NCI-H2196 (cell line): Measurements from ENCODE around the gene IL17C.

Source experiments
- DNase-seq: peaks from one replicate; lab custom pipeline; 2025; ENCODE audit not compliant: unreplicated experiment; lab: John Stamatoyannopoulos, UW

Gene IL17C

DNA sequence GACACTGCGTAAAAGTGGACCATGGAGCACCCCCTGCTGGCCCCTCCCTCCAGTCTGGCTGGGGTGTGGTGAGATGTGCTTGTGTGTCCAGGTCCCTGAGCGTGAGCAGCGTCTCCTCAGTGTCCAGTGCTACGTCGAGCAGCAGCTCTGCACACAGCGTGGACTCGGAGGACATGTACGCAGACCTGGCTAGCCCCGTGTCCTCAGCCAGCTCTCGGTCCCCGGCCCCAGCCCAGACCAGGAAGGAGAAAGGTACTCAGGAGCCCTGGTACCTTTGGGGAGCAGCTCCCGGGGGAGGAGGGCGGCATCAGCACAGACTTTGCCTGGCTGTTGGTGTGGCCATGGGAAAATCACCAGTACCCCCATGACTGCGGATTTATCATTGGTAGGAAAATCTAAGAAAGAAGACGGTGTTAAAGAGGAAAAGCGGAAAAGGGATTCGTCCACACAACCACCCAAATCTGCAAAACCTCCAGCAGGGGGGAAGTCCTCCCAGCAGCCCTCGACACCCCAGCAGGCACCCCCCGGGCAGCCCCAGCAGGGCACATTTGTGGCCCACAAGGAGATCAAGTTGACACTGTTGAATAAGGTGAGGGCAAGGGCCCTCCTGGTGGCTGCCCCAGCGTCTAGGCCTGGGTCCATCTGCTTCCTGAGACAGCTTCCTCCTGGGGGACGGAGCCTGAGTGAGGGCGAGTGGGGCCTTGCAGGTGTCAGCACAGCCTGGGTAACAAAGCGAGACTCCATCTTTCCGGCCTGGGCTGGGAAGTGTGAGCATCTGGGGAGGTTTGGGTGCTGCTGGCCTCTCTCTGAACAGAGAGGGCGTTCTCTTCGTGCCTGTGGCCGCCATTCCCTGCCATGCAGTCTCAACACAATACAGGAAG, 10.6 kb upstream of the IL17C start:
- no peak for DNase-seq

DNA sequence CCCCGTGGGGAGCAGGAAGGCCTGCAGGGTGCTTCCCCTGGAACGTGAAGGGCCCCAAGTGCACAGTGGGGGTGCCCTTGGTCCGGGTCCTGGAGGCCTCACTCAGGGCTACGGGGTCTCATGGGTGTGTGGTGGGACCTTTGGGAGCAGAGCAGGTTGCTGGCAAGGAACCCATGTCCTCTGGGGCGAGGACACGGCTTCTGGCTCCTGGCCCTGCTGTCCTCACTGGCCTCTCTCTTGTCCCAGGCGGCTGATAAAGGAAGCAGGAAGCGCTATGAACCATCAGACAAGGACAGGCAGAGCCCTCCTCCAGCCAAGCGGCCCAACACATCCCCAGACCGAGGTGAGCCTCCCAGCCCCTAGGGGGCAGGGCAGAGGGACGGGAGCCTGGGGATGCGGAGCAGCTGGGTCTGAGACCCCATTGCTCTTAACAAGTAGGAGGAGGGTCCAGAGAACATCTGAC, 9.8 kb upstream of the IL17C start:
- no peak for DNase-seq

DNA sequence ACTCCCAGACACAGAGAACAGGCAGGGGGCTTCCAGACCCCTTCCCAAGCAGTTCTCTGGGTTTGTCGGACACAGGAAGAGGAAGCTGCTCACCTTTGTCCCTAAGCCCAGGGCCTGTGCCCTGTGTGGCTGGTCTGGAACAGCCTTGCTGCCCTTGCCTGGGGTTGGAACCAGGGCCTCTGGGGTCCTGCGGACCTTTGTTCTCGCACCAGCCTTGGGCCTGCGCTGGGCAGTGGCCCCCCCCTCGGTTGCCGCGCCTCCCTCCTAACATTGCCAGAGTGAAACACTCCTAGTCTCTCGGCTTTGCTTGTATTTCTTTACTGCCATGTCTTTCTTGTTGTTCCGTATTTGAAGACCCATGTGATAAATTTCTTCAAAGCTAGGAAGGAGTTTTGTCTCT, 8.5 kb upstream of the IL17C start:
- DNase-seq, result no peak

DNA sequence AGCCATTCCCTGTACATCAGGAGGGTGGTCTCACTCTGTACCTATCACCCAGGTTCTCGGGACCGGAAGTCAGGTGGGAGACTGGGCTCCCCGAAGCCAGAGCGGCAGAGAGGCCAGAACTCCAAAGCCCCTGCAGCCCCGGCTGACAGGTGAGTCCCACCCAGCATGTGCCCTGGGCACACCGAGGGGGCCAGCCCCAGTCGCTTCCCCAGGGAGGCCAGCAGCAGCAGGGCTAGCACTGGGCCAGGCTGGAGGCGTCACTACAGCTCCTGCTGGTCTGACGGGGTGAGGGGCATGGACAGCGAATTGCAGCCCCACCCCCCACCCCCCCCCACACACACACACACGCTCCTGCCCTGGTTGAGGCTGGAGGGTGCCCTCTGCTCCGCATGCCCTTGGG, 7.9 kb upstream of the IL17C start:
- DNase-seq, result no peak

DNA sequence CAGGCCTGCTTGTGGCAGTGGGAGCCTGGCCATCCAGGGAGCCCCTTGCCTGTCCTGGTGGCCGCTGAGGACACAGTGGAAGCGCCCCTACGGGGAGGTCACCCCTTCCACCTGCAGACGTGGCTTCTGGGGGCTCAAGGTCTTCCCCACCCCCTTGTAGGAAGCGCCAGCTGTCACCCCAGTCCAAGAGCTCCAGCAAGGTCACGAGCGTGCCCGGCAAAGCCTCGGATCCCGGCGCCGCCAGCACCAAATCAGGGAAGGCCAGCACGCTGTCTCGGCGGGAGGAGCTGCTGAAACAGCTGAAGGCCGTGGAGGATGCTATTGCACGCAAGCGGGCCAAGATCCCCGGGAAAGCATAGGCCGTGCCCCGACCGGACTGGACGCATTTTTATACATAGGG, 7.4 kb upstream of the IL17C start:
- DNase-seq, result no peak

DNA sequence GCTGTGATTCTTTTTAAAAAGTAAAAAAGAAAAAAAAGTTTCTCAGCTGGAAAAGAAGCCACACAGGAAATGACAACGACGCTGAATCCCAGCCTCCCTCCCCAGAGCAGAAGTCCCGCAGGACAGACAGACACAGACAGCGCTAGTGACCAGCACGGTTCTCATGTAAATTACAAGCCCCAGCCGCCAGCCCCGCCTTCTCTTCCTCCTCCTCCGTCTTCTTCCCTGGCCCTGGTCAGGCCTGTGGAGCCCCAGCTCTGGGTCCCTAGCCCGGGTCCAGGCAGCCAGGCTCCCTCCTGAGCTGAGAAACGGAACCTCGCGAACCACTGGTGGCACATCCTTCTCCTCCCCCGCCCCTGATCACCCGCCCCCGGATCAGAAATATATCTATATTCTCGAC, 7.0 kb upstream of the IL17C start:
- DNase-seq, result no peak

DNA sequence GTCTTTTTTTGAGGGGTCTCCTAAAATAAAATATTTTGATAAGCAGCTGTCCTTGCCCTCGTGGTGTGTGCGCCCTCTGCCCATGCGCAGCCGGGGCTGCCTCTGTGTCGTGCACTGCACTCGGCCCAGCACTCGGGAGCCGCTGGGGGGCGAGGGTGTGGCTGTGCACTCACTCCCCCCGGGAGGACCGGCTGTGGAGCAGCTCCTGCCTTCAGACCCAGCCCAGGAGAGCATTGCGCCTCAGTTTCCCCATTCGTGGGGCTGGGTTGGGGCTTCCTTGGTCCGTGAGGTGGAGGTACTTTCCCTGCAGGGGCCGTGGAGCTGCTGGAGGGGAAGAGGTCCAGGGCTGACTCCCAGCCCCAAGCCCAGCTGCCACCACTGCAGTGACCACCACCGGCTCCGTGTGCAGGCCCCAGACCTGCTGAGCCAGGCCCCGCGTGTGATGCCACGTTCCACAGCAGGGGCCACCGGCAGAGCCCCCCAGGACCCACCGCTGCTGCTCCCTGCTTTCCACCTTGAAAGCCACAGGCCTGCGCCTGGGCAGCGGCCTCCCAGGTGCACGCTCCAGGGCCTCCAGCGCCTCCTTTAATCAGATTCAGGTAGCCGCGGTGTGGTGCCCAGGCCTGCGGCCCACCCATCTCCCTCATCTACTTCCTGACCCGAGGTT, 6.3 kb upstream of the IL17C start:
- DNase-seq, result no peak

DNA sequence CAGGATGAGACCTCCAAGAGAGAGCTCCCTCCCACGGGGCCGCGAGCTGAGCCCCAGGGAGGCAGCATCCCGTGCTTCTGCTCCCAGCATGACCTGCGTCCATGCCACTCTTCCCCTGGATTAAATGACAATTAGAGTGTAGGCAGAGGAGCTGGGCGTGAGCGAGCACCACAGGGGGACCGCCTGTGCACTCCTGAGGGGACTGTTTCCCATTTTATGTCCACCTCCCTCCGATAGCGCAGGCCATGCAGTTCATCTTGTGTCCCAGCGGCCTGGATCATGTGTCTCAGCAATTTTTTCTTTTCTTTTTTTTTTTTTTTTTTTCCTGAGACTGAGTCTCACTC, 5.8 kb upstream of the IL17C start:
- no peak for DNase-seq

DNA sequence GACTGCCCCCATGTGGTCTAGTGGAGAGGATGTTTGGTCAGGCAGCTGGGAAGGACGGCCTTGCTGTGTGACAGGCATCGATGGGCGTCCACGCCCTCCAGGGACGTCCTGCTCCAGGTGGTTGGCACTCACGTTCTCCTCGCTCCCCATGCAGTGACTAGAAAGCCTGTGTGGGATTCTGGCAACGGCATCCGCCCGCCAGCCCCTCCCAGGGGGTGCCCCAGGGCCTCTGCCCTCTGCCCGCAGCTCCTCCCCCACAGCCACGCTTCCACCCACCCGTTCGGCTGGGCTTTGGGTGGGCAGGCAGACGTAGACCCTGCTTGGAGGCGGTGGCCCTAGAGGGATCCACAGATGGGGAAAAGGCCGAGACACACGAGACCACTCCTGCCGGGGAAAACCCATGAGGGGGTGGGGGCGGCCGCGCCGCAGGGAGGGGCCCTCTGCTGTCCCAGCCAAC, 4.7 kb upstream of the IL17C start:
- DNase-seq, result no peak

DNA sequence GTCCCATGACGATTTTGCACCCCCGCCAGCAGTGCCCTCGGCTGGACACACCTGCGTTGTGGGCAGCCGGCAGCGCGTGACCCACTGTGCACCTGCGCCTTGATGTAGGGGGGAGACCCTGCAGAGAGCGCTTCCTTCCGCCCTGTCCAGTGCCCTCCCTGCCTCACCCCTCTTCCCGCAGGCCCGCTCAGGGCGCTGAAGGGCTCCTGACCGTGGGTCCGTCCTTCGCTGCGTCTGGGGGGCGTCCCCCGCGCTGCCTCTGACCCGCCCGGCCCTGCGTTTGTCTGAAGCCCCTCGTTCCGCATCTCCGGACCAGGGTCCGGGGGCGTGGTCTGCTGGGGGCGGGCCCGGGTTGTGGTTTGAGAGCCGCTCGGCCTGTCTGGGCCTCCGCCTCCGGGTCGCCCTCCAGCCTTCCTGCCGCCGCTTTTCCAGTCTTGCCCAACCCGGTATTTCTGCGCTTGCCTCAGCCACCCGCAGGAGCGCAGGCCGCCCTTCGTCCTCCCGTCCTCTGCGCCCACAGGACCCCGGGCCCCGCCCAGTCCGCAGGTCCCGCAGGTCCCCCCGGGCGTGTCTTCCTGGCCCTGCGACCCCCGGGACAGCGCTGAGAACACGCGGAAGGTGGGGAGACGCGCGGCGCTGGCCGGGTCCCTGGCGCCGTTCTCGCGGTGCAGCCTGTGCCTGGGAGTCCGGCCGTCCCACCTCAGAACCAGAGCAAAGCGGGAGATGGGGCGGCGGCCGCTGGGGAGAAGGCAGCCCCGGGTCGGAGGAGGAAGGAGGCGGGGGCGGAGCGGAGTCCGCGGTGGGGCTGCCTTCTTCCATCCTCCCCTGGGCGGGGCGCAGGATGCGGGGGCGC, 4.0 kb upstream of the IL17C start:
- no peak for DNase-seq

DNA sequence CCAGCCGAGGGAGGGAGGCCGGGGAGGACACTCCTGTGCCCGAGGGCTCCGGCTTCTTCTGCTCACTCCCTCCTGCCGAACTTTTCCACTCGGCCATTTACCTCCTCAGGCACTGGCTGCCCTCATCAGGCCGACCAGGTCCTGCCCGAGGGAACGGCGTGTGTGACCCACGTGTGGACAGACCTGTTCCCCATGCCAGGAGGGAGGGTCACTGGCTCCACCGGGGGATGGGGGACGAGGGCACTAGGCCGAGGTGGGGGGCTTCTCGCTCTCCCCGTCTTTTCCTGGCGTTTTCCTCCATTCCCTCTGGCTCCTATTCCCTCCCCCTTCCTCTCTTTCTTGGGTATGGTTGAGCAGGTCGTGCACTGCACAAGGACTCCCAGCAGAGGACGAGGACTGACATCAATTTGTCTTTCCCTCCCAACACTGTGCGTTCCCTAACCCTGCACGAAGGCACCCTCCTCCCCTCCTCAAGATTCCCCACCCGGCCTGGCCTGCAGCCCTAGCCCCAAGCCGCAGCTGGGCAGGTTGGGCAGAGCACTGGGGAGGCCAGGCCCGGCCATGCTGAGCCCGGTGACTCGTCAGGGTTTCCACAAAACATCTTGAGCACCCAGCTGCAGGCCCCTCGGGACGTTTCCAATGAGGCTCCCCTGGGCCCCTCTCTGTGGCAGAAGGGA, 3.2 kb upstream of the IL17C start:
- DNase-seq, result no peak

DNA sequence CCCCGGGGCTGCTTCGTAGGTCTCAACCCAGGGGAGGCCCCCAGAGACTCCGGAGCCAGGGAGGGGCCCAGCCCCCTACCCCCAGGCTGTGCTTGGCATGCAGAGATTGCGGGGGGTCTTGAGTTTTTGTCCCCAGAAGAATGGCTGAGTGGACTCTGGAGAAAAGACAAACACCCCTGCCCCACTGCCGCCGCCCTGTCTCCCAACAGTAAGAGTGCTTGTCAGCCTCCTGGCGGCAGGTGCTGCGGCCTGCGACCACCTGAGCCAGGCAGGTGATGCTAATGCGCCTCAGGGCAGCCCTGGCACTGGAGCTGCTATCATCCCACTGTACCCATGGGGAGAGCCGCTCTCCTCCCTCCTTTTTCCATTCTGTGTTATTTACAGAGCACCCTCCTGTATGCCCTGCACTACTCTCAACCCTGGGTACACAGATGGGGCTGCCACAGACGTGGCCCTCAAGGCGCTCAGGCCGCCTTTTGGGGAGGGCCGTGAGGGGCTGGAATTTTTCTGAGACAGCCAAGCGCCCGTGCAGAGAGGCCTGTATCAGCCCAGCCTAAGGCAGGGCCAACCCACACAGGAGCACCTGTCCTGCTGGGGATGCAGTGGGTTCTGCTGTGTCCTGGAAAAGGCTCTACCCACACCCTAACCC, 2.6 kb upstream of the IL17C start:
- DNase-seq, result no peak

DNA sequence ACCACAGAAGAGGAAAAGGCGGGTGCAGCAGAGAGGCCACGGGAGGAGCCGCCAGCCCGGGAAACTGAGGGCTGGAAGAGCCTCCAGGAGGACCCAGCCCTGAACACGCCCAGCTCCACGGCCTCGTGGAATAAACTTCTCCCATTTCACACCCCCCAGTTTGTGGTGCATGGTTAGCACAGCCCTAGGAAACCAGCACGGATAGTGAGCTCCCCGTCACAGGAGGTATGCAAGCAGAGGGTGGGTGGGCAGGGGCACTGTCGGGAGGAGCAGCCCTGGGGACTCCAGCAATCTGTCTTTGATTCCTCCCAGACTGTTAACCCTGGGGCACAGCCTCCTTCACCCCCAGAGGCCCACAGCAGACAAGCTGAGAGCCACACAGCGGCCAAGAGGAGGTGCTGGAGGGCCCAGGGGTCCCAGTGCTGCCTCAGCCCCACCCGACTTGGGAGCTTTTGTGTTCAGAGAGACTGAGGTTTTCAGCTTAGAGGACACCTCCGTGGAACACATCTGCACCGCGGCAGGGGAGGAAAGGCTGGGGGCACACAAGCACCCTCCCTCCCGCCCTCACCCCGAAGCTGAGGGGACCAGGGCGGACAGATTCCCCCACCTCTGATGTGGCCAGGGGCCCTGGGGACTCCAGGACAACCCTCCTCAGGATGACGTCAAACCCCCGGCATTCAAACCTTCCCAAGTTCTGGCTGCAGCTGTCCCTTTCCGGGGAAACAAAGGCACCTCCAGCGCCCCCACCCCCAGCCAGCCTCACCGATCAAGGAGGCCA, 1.7 kb upstream of the IL17C start:
- no peak for DNase-seq

DNA sequence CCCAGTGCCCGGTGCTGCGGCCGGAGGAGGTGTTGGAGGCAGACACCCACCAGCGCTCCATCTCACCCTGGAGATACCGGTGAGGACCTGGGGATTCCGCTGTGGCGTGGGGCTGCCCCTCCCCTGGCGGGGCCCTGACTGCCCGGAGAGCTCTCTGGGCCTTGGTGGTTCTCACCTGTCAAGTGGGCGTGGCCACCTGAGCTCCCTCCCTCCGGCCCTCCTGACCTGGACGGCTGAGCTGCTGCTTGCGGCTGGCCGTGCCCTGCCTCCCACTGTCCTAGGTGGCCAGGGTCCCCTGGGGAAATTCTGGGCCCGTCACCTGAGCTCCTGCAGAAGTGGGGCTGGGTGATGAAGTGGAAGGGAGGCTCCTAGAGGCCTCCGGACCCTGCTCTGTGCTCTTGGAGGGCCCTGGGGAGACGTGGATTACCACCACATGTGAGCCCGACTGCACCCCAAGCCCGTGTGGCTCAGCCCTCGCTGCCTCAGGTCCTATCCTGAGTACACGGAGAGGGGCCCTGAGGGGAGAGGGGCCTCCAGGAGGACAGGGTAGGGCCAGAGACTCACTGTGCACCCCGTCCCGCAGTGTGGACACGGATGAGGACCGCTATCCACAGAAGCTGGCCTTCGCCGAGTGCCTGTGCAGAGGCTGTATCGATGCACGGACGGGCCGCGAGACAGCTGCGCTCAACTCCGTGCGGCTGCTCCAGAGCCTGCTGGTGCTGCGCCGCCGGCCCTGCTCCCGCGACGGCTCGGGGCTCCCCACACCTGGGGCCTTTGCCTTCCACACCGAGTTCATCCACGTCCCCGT, 1.1 kb downstream of the IL17C start:
- DNase-seq, result no peak

DNA sequence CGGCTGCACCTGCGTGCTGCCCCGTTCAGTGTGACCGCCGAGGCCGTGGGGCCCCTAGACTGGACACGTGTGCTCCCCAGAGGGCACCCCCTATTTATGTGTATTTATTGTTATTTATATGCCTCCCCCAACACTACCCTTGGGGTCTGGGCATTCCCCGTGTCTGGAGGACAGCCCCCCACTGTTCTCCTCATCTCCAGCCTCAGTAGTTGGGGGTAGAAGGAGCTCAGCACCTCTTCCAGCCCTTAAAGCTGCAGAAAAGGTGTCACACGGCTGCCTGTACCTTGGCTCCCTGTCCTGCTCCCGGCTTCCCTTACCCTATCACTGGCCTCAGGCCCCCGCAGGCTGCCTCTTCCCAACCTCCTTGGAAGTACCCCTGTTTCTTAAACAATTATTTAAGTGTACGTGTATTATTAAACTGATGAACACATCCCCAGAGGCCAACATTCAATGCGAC, 1.7 kb downstream of the IL17C start:
- no peak for DNase-seq

DNA sequence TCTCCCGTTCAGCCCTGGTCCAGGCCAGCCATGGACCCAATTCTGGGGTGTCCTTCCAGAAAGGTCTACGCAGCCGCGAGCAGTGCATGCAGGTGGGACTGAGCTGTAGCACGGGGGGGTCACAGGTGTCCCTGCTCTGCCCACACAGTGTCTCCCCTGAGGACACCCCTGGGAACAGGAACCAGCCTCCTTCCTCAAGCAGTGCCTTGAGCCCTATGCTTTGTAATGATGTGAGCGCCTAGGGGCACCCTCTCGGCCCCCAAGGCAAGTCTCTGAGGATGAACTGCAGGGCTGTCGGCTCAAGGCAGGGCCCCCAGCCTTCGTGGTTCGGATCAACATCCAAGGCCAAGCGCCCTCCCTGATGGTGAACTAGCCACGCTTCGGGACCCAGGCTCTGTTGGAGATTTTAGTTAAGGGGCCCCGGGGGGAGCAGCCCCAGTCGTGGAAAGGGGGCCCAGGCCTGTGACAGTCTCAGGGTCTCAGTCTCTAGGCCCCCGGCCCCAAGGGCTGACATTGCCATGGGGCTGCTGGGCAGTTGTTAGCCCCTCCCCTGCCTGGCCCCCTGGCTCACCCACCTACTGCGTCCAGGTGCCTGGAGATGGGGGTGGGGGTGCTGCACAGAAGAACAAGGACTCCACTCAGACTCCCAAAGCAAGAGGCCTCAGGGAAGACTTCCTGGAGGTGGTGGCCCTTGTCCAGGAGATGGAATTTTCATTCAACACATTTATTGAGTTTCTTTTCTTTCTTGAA, 2.3 kb downstream of the IL17C start:
- DNase-seq, result no peak

DNA sequence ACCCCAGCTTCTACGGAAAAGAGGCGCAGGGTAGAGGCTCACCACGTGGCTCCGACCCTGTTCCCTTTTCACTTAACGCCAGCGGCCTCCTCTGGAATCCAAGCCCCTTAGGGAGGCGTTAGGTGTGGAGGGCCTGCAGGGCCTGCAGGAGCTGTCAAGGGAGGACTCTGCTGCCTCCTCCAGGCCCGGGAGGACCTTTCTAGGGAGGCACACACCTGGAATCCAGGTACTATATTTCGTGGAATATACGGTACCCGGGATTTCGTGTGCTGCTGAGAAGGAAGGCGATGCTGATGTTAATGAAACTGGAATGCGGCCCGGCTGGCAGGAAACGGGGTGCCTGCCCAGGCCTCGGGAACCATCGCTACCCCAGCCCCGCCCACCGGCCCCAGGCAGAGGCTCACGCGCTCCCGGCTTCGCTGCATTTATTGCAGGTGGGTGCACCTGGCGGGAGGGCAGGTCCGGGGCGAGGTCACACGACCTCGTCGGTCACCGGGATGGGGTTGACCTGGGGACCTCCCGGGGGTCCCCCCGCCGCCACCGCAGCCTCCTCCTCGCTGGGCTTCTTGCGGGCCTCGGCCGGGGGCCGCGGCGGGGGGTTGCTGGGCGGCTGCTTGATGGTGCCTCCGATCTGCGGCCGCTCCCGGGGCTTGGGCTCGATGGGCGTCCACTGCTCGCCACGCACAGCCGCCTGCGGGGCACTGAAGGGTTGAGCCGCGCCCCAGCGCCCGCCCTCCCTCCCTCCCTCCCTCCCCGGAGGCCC, 4.7 kb downstream of the IL17C start:
- DNase-seq, result no peak

DNA sequence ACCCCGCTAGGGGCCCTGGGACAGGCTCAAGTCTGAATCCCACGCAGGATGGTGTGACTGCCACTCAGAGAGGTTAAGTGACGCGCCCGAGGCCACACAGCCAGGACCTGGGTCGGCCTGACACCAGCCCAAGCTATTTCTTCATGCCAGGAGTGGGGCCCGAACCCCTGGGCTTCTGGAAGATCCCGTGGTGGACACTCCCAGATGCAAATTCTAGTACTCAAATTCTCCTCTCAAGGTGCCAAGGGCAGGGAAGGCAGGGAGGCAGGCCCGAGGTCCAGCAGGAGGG, 5.2 kb downstream of the IL17C start:
- no peak for DNase-seq
